ENCODE data around the gene FAIM2. TPM values are rescaled to one million over a fixed set of nuclear protein-coding genes. Genes with fewer than 3 reads are reported as not detected.

Gene FAIM2
- total and polyA plus RNA-seq, 10 of the 15 experiments (the other 5 are each of a cell fraction or from before 2014, with no cell fraction given): not detected

GRCh38 chr12:49842519-49843352 lies 61.0 kb downstream of the FAIM2 start, which contains the start of gene BCDIN3D (continued):
- no peak for TF ChIP-seq CEBPZ (IDR thresholded peaks at IDR 0.05; ENCODE audit: low read depth, low read length)
- no peak for TF ChIP-seq SMC3 (IDR thresholded peaks at IDR 0.05; ENCODE audit: borderline replicate concordance, low read length)
- no peak for TF ChIP-seq CUX1 (IDR thresholded peaks at IDR 0.05; ENCODE audit: insufficient replicate concordance, low read depth, low read length)
- 0 out of 2 replicates have a peak, but pooled peaks have one; percentile 58 for TF ChIP-seq RCOR1 (conservative IDR thresholded peaks at IDR 0.05; ENCODE audit: low read depth, low read length)
- TF ChIP-seq RB1 (IDR thresholded peaks at IDR 0.05; ENCODE audit: borderline replicate concordance): no peak
- peak; percentile 91 for TF ChIP-seq POLR2AphosphoS5 (IDR thresholded peaks at IDR 0.05; ENCODE audit: low read length)
- no peak for TF ChIP-seq BCLAF1 (IDR thresholded peaks at IDR 0.05)
- TF ChIP-seq NR2C2 (IDR thresholded peaks at IDR 0.05; ENCODE audit: borderline replicate concordance, control insufficient read depth, insufficient read length, low read depth): no peak
- peak; percentile 49; the same call in 1 of the 2 replicates for TF ChIP-seq SPI1 (IDR thresholded peaks at IDR 0.05; ENCODE audit: borderline replicate concordance, insufficient read depth, low read depth, low read length)
- TF ChIP-seq IKZF1 (conservative IDR thresholded peaks at IDR 0.05): peak; percentile 88
- no peak for TF ChIP-seq USF1 (IDR thresholded peaks at IDR 0.05; ENCODE audit: borderline replicate concordance, extremely low read length, insufficient read depth, low read depth, low read length)

All from GM12878 (cell line).